Right lobe of liver (tissue), 4 donors: ENCODE results near the gene SLC16A9.

ENCODE experiments used
- CTCF ChIP-seq, 4 donors: fragments of 200-600 bp in 3 of 4; fragments of 450-650 bp in 1 of 4; IDR thresholded peaks; one replicate each; pipeline versions ENCODE4 v1.5.1 to v1.8.0; 2016 to 2022; ENCODE audit warnings: antibody characterized with exemption in 4 of 4, mild to moderate bottlenecking in 2 of 4
- POLR2A ChIP-seq: fragments of 450-650 bp; IDR thresholded peaks from one replicate; pipeline ENCODE4 v1.6.1; 2017; ENCODE audit warnings: antibody characterized with exemption, mild to moderate bottlenecking
- donor health status: DM: no; HTN: no; CAD: no.
- donor health status: DM: no; HTN: no; CAD: no.
- donor health status: DM: no; HTN: yes; CAD: no.

GRCh38 chr10:59745163-59745650, 35.6 kb upstream of the SLC16A9 start:
- TF ChIP-seq CTCF (IDR thresholded peaks at IDR 0.05) (no peak), POLR2A (no peak)
